Ishikawa (cell line): ENCODE measurements around the gene RPTOR.

Experiments
- RAD21 ChIP-seq: IDR thresholded peaks from 2 replicates; pipeline ENCODE4 v1.6.1; 2012; ENCODE audit warnings: low read depth
- TCF12 ChIP-seq: IDR thresholded peaks from 2 replicates; pipeline ENCODE4 v1.6.1; 2012; ENCODE audit warnings: low read depth

DNA sequence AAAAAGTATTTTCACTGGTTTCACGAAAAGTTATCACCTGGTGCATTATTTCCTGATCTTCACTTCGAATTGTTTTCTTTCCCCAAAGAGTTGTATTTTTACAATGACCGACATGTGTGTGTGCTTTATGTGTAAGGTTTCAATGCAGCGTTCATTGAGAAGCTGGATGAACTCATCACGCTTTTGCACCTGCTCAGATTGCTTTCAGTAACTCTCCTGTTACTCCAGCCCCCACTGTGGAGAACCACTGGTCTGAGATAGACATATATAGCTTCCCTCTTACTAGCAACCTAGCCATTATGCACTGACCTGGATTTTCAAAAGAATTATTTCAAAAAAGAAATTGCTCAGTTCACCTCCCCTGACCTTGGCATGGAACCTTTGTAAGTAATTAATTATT is 268.7 kb downstream of the RPTOR start:
- TF ChIP-seq RAD21, result no peak
- TF ChIP-seq TCF12, result no peak
